Stimulated activated effector memory CD8-positive, alpha-beta T cell treated with anti-CD3 and anti-CD28 coated beads, Interleukin-12 subunit alpha, Interleukin-12 subunit beta, amount 100 ng/mL, for 72 hours (primary cell): ENCODE data around the gene ZMYND15.
"Not testable (repeated sequence)": the region's sequence is repeated elsewhere in the genome, so short reads cannot be mapped to it uniquely, and the experiment has no call there.

Experiments
- ATAC-seq: fragments of 150-1000 bp; cut with Tn5 transposase; 2 replicates; pipeline ENCODE4 v1.10.0; 2021
- DNase-seq, 2 donors: peaks; one replicate each; pipeline ENCODE4 v3.0.0; 2021 to 2022; ENCODE audit warnings: low spot score in 2 of 2
- H3K27ac Mint-ChIP-seq: one replicate; pipeline ENCODE4 v1.8.0; 2022; ENCODE audit warnings: mild to moderate bottlenecking, mixed read lengths
- H3K36me3 Mint-ChIP-seq: one replicate; pipeline ENCODE4 v1.8.0; 2022; ENCODE audit warnings: mild to moderate bottlenecking, mixed read lengths
- H3K4me1 Mint-ChIP-seq: one replicate; pipeline ENCODE4 v1.8.0; 2022; ENCODE audit warnings: mixed read lengths
- H3K4me3 Mint-ChIP-seq: one replicate; pipeline ENCODE4 v1.8.0; 2022; ENCODE audit warnings: mild to moderate bottlenecking, mixed read lengths
- H3K9me3 Mint-ChIP-seq: one replicate; pipeline ENCODE4 v1.8.0; 2022; ENCODE audit warnings: mixed read lengths

The ZMYND15 gene, protein sequence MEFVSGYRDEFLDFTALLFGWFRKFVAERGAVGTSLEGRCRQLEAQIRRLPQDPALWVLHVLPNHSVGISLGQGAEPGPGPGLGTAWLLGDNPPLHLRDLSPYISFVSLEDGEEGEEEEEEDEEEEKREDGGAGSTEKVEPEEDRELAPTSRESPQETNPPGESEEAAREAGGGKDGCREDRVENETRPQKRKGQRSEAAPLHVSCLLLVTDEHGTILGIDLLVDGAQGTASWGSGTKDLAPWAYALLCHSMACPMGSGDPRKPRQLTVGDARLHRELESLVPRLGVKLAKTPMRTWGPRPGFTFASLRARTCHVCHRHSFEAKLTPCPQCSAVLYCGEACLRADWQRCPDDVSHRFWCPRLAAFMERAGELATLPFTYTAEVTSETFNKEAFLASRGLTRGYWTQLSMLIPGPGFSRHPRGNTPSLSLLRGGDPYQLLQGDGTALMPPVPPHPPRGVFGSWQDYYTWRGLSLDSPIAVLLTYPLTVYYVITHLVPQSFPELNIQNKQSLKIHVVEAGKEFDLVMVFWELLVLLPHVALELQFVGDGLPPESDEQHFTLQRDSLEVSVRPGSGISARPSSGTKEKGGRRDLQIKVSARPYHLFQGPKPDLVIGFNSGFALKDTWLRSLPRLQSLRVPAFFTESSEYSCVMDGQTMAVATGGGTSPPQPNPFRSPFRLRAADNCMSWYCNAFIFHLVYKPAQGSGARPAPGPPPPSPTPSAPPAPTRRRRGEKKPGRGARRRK

DNA sequence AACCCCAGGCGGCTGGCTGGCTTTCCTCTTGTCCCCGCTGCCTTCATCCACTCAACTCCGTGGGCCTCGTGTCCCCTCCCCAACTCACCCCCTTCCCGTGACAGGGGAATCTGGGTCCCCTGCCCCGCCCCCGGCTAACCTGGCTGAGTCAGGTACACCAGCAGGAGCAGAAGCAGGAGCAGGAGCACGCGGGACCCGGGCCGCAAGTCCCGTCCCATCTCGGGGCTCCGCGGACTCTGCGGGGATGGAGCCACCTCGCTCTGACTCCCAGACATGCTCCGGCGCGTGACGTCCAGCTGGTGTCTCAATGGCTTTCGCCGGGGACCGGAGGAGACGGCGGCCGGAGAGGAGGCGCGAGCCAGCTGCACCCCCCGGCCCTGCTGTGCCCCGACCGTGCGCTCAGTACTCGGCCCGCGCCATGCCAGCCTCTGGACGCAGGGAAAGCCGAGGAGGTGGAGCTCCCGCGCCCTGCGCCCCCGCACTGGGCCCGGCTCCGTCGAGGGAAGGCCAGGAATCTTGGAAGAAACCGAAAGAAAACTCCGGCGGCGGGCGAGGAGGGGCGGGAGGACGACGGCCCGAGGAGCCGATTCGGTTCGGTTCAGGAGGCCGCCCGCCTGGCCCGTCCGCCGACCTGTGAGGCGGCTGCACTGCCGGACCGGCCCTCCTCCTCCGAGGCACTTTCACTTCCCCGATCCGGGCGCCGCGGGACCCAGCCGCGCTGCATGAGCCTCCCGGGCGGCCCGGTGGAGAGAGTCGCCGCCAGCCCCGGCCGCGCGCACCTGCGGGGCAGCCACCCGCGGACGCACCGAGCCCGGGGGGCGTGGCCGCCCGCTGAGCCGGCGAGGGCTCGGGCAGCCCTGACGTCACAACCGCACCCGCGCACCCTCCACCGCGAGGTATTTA is at the start of gene ZMYND15, which contains the start of gene CXCL16:
Gene ZMYND15, plus strand, starts transcription at position 712 of the 903 bp plus-strand sequence. CDS start 716 bp downstream, outside the sequence.
Gene CXCL16, minus strand, starts transcription at position 807 of the 903 bp plus-strand sequence. Its CDS starts 589 bp downstream, at position 218.
- no peaks in the 10 kb centered on the region for H3K9me3 Mint-ChIP-seq
- ATAC-seq (peak; percentile 72), DNase-seq (peak; percentile 33 to 70)
- peak within 1 kb of the TSS; percentile 76 for H3K4me3 Mint-ChIP-seq
- peak within 1 kb of the TSS; percentile 40 for H3K27ac Mint-ChIP-seq
- H3K4me1 Mint-ChIP-seq = peaks cover 26% of the 10 kb centered on the region
- H3K36me3 Mint-ChIP-seq = no peaks in the 10 kb centered on the region

DNA sequence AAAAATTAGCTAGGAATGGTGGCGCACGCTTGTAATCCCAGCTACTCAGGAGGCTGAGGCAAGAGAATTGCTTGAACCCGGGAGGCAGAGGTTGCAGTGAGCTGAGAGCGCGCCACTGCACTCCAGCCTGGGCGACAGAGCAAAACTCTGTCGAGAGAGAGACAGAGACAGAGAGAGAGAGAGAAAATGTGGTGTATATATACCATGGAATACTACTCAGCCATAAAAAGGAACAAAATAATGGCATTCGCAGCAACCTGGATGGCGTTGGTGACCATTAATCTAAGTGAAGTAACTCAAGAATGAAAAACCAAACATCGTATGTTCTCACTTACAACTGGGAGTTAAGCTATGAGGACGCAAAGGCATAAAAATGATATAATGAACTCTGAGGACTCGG is 49.8 kb upstream of the ZMYND15 start:
- H3K9me3 Mint-ChIP-seq, H3K27ac Mint-ChIP-seq, DNase-seq, H3K4me3 Mint-ChIP-seq, ATAC-seq: not testable (repeated sequence)
- peaks cover 59% of the 10 kb centered on the region for H3K4me1 Mint-ChIP-seq
- peaks cover 94% of the 10 kb centered on the region for H3K36me3 Mint-ChIP-seq

DNA sequence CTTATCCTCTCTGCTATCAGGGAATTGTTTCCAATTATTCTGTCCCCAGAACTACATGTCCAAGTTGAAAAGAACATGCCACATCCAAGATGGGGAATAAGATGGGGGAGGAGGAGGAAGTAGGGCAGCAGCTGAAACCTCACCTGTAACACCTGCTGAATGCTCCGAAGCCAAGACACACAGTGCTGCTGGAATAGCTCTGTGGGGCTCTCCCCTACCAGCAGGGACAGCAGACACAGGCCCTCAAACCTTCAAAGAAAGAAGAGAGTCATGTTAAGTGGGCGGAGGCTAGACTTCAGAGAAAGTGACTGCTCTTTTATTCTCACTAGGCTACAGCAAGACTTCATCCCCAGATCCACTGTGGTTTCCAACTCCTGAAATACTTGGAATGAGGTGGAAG is 48.9 kb upstream of the ZMYND15 start:
- Mint-ChIP-seq H3K27ac (peak overlapping the region; percentile 7), H3K4me1 (peaks cover 55% of the 10 kb centered on the region), H3K4me3 (no peak overlapping the region), H3K36me3 (peaks cover 94% of the 10 kb centered on the region), H3K9me3 (no peaks in the 10 kb centered on the region)
- no peak for DNase-seq
- no peak for ATAC-seq

DNA sequence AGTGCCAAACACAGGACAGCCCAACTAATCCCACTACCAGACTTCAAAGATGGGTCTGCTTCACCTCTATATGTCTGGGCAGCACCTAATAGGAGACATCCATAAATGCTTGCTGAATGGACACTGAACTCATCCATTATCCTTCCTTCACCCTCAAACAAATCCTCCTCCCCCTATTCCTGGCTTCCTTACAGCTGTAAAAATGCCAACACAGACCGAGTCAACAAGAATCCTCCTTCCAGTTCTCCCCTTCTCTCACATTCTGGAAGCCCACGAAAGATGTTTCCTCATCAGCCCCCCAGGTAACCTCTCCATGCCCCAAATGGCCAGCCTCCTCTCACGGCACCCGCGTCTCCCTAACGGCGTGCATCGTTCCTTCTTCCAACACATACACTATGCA is 47.9 kb upstream of the ZMYND15 start:
- peaks cover 94% of the 10 kb centered on the region for H3K36me3 Mint-ChIP-seq
- peaks cover 57% of the 10 kb centered on the region for H3K4me1 Mint-ChIP-seq
- no peaks in the 10 kb centered on the region for H3K9me3 Mint-ChIP-seq
- H3K27ac Mint-ChIP-seq = peak overlapping the region; percentile 7
- ATAC-seq = no peak
- no peak overlapping the region for H3K4me3 Mint-ChIP-seq
- DNase-seq = no peak

DNA sequence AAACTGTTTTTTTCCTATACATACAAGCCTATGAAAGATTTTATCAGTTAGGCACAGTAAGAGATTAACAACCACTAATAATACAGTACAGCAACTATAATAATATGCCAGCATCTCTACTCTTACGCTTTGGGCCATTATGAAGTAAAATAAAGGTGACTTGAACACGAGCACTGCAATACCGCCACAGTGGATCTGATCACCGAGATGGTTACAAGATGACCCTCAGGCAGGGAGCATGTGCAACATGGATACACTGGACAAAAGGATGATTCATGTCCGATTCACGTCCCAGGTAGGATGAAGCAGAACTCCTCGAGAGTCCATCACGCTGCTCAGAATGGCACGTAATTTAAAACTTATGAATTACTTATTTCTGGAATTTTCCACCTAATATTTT is 46.2 kb upstream of the ZMYND15 start:
- Mint-ChIP-seq H3K4me3 (no peak overlapping the region), H3K9me3 (no peaks in the 10 kb centered on the region), H3K36me3 (peaks cover 93% of the 10 kb centered on the region), H3K4me1 (peaks cover 66% of the 10 kb centered on the region), H3K27ac (no peak overlapping the region)
- DNase-seq (no peak), ATAC-seq (no peak)

DNA sequence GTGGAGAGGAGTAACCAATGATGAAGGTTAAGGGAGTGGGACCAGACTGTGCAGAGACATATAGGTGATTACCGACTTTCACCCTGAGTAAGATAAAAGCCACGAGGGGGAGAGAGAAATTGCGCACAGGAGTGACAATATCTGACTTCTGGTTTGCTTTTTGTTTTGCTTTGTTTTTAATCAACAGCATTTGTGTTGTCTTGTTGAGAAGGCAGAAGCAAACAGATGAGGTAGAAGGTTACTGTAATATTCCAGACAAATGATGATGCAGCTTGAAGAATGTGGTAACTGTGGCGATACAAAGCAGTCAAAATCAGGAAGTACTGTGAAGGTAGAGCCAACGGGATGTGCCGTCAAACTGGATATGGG is 43.2 kb upstream of the ZMYND15 start:
- Mint-ChIP-seq H3K27ac (peak overlapping the region; percentile 90), H3K4me1 (peaks cover 45% of the 10 kb centered on the region), H3K4me3 (peak overlapping the region; percentile 62), H3K36me3 (peaks cover 81% of the 10 kb centered on the region), H3K9me3 (no peaks in the 10 kb centered on the region)
- DNase-seq (no peak), ATAC-seq (peak; percentile 99)

DNA sequence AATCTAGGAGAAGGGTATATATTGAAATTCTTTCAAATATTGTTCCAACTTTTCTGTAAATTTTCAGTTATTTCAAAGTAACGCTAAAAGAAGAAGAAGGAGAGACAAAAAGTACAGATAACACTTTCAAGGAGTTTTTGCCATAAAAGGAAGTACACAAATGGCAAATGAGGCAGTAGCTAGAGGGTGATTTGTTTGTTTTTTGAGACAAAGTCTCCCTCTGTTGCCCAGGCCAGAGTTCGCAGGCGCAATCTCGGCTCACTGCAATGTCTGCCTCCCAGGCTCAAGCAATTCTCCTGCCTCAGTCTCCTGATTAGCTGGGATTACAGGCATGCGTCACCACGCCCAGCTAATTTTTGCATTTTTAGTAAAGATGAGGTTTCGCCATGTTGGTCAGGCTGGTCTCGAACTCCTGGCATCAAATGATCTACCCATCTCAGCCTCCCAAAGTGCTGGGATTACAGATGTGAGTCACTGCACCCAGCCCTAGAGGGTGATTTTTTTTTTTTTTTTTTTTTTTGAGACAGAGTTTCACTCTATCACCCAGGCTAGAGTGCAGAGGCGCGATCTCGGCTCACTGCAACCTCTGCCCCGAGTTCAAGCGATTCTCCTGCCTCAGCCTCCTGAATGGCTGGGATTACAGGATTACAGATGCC is 40.1 kb upstream of the ZMYND15 start:
- peaks cover 48% of the 10 kb centered on the region for H3K4me1 Mint-ChIP-seq
- H3K4me3 Mint-ChIP-seq, H3K27ac Mint-ChIP-seq: not testable (repeated sequence)

DNA sequence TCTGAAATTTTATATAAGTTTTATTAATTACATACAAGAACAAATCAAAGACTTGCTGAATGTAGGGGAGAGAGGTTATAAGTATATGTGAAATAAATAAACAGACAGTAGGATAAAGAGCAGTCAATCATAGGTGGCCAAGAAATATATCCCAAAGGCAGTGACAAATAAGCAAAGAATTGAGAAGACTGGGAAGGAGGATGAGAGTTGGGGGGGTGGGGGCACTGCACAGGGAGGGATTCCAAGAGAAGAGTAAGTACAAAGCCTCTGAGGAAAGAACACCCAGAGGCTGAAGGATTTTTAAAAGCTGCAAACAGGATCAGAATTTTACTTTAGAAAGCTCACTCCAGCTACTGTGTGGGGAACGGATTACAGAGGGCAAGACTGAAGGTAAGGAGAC is 38.5 kb upstream of the ZMYND15 start:
- ATAC-seq (no peak), DNase-seq (no peak)
- Mint-ChIP-seq H3K4me3 (peak overlapping the region; percentile 83), H3K36me3 (peaks cover 58% of the 10 kb centered on the region), H3K27ac (peak overlapping the region; percentile 58), H3K4me1 (peaks cover 54% of the 10 kb centered on the region), H3K9me3 (no peaks in the 10 kb centered on the region)

More for the DNA sequence above, 40.1 kb upstream of the ZMYND15 start:
- H3K9me3 Mint-ChIP-seq, ATAC-seq, DNase-seq: not testable (repeated sequence)
- peaks cover 69% of the 10 kb centered on the region for H3K36me3 Mint-ChIP-seq

DNA sequence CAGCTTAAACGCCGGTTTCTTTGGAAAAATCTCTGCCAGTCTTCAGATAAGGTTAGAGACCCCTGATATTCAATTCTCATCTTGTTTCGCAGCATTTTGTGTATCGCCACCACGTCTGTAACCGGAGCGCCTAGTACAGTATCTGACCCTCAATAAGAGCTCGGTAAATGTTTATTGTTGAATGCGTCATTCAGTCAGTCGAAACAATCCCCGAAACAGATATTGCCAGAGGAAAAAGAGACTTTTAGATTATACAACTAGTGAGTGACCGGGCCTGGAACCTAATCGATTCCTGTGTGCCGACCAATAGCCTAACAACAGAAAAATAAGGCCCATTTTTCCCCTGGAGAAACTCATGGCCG is 36.3 kb upstream of the ZMYND15 start:
- DNase-seq = no peak
- no peaks in the 10 kb centered on the region for H3K9me3 Mint-ChIP-seq
- peaks cover 38% of the 10 kb centered on the region for H3K36me3 Mint-ChIP-seq
- peaks cover 43% of the 10 kb centered on the region for H3K4me1 Mint-ChIP-seq
- ATAC-seq = no peak
- H3K27ac Mint-ChIP-seq = peak overlapping the region; percentile 58
- H3K4me3 Mint-ChIP-seq = peak overlapping the region; percentile 83

DNA sequence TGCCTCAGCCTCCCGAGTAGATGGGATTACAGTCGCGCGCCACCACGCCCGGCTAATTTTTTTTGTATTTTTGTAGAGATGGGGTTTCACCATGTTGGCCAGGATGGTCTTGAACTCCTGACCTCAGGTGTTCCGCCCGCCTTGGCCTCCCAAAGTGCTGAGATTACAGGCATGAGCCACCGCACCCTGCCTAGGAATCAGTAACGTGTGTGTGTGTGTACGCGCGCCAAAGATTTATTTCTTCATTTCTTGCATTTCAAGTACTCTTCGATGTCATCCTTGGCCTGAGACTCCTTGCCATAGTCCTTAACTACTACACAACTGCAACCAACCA is 35.1 kb upstream of the ZMYND15 start:
- H3K27ac Mint-ChIP-seq = peak overlapping the region; percentile 58
- not testable (repeated sequence) for ATAC-seq, DNase-seq, H3K9me3 Mint-ChIP-seq
- peaks cover 52% of the 10 kb centered on the region for H3K4me1 Mint-ChIP-seq
- H3K36me3 Mint-ChIP-seq = peaks cover 30% of the 10 kb centered on the region
- peak overlapping the region; percentile 83 for H3K4me3 Mint-ChIP-seq

DNA sequence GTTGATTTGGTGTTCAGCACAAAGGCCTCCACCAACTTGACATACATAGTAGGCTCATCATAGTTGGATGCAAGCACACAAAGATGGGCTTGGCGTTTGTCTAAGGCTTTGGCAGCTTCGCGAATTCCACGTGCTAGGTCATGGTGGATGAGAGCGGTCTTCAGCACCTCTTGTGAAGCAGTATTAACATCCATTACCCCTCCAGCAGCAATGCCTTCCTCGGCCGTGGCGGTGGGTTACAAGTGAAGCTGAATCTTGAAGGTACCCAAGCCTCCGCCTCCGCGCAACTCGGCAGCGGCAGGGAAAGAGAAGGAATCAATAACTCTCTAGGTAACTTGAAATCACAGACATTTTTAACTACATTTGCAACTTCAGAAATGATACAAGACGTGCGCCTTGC is 34.6 kb upstream of the ZMYND15 start:
- Mint-ChIP-seq H3K27ac (peak overlapping the region; percentile 58), H3K36me3 (peaks cover 28% of the 10 kb centered on the region), H3K4me3 (peak overlapping the region; percentile 83), H3K9me3 (no peaks in the 10 kb centered on the region), H3K4me1 (peaks cover 56% of the 10 kb centered on the region)
- ATAC-seq = no peak
- no peak for DNase-seq

DNA sequence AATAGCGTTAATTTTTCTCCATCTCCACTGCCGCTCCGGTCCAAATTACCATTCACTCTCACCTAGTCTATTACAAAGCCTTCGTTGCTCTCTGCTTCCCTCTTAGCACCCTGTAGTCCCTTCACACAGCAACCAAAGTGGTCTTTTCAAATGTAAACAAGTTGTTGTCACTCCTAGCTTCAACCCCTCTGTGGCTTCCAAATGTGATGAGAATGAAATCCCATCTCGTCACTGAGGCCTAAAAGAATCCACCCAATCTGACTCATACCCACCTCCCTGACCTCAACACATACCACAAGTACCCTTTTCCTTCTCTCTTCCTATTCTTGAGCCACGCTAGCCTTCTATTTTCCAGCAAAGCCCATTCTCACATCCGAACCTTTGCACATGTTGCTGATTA is 33.5 kb upstream of the ZMYND15 start:
- Mint-ChIP-seq H3K36me3 (peaks cover 30% of the 10 kb centered on the region), H3K27ac (peak overlapping the region; percentile 7), H3K4me3 (peak overlapping the region; percentile 83), H3K9me3 (no peaks in the 10 kb centered on the region), H3K4me1 (peaks cover 58% of the 10 kb centered on the region)
- ATAC-seq = no peak
- DNase-seq = no peak

DNA sequence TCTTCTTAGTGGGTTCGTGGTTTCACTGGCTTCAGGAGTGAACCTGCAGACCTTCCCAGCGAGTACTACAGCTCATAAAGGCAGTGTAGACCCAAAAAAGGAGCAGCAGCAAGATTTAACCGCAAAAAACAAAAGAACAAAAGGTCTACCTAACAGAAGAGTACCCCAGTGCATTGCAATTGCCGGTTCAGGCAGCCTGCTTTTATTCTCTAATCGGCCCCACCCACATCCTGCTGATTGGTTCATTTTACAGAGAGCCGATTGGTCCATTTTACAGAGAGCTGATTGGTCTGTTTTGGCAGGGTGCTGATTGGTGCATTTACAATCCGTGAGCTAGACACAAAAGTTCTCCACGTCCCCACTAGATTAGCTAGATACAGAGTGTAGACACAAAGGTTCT is 31.2 kb upstream of the ZMYND15 start:
- peak overlapping the region; percentile 10 for H3K27ac Mint-ChIP-seq
- DNase-seq (peak in 1 of 2 donors; percentile 80), ATAC-seq (no peak)
- H3K4me3 Mint-ChIP-seq = peak overlapping the region; percentile 19
- no peaks in the 10 kb centered on the region for H3K9me3 Mint-ChIP-seq
- H3K4me1 Mint-ChIP-seq = peaks cover 52% of the 10 kb centered on the region
- peaks cover 30% of the 10 kb centered on the region for H3K36me3 Mint-ChIP-seq

DNA sequence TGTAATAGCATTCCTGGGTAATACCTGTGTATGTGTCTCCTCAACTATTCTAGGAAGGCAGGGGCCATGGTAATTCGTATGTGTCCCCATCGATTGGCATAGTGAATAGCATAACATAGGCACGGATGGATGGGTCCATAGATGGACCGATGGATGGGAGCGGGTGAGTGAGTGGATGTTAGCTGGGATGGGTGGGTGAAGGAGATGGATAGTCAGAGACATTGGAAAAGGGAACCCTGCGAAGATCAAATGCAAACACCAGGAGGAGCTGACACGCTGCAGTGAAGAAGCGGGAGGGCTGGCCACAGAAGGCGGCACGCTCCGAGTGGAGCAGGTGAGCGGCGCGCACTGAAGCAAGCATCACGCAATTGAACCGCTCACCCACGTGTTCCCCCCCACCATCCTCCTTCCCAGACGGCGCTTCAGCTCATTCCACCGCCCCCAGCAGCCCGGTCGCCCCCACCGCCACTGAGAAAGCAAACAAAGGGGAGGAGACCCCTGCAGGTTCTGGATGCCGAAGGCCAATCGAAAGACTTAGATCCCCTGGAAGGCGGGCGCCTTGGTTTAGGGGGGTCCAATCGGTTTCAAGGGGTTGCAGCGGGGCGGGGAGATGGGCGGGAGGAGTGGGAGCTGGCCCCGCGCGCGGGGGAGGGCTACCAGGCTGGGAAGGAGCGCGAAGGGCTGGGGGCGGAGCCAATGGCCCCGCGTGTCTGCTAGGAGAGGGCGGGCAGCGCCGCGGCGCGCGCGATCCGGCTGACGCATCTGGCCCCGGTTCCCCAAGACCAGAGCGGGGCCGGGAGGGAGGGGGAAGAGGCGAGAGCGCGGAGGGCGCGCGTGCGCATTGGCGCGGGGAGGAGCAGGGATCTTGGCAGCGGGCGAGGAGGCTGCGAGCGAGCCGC is 29.6 kb upstream of the ZMYND15 start, which contains the start of gene ARRB2:
Gene ARRB2, plus strand, starts transcription at position 839 of the 899 bp plus-strand sequence. CDS start 90 bp downstream, outside the sequence.
- DNase-seq (peak; percentile 93 to 98), ATAC-seq (peak; percentile 89)
- Mint-ChIP-seq H3K9me3 (no peaks in the 10 kb centered on the region), H3K36me3 (peaks cover 36% of the 10 kb centered on the region), H3K4me3 (peak within 1 kb of the TSS; percentile 95), H3K4me1 (peaks cover 60% of the 10 kb centered on the region), H3K27ac (peak within 1 kb of the TSS; percentile 95)
